GM12878 (cell line): ENCODE data around the gene MGLL. TPM values are rescaled to one million over a fixed set of nuclear protein-coding genes. Genes with fewer than 3 reads are reported as not detected.

Experiments
- ATAC-seq: fragments of 200-7000 bp; cut with Tn5 transposase; 3 replicates; pipeline ENCODE4 v1.9.1; 2020; ENCODE audit warnings: mild to moderate bottlenecking, moderate library complexity
- BruUV-seq: library from RNA; stranded (reverse); fragments of 400-500 nt; replicated peaks from 2 replicates; lab custom pipeline; 2021; lab: Mats Ljungman, UMichigan
- CTCF ChIA-PET: fragments of 300-600 bp; sonication (Branson Sonifier 250); formaldehyde crosslinking; extraction: SDS; loops from one replicate; lab custom pipeline; 2021; ENCODE audit warnings: inconsistent platforms; lab: Yijun Ruan, JAX
- POLR2A ChIA-PET: fragments of 350-600 bp; formaldehyde crosslinking; extraction: SDS; loops from one replicate; lab custom pipeline; 2021; ENCODE audit warnings: inconsistent platforms; lab: Charles Lee
- RAD21 ChIA-PET: fragments of 300-600 bp; sonication (Branson Sonifier 250); formaldehyde crosslinking; loops from one replicate; lab custom pipeline; 2023; ENCODE audit warnings: antibody characterized with exemption; ENCODE audit not compliant: unreplicated experiment; lab: Charles Lee
- SMC1A ChIA-PET: fragments of 300-600 bp; sonication (Branson Sonifier 250); formaldehyde crosslinking; loops from one replicate; lab custom pipeline; 2023; ENCODE audit not compliant: unreplicated experiment, uncharacterized antibody; lab: Charles Lee
- DNase-seq: peaks from one replicate; pipeline ENCODE4 v3.0.0-alpha.2; 2011; ENCODE audit warnings: low read depth, low spot score
- FAIRE-seq: peaks from 3 replicates; lab custom pipeline; 2011; peaks lifted over from hg19 to GRCh38; lab: Jason Lieb, UNC
- H2AFZ ChIP-seq: 2 replicates; pipeline ENCODE4 v1.6.0; 2011; ENCODE audit warnings: low read depth, low read length, control low read depth; ENCODE audit not compliant: control insufficient read depth
- H3K27ac ChIP-seq: 2 replicates; pipeline ENCODE4 v1.5.1; 2011; ENCODE audit warnings: control low read depth; ENCODE audit not compliant: control insufficient read depth, insufficient read depth
- H3K27me3 ChIP-seq, 2 experiments: replicated peaks in 1 of 2; 2 replicates each; pipeline versions ENCODE4 v1.6.0 to v1.6.1; 2011; ENCODE audit warnings: low read length in 1 of 2; ENCODE audit not compliant: control insufficient read depth in 2 of 2, insufficient read depth in 2 of 2
- H3K36me3 ChIP-seq, 2 experiments: 2 replicates each; pipeline ENCODE4 v1.5.1; 2011; ENCODE audit warnings: low read length in 1 of 2; ENCODE audit not compliant: control insufficient read depth in 2 of 2, insufficient read depth in 2 of 2
- H3K4me1 ChIP-seq: 2 replicates; pipeline ENCODE4 v1.6.1; 2011; ENCODE audit warnings: mild to moderate bottlenecking, low read length, moderate library complexity, mixed read lengths; ENCODE audit not compliant: control insufficient read depth, insufficient read depth
- H3K4me2 ChIP-seq: 2 replicates; pipeline ENCODE4 v1.6.0; 2011; ENCODE audit warnings: control low read depth; ENCODE audit not compliant: control insufficient read depth, insufficient read depth
- H3K4me3 ChIP-seq: fragments of 200-600 bp; sonication (generic); 2 replicates; pipeline ENCODE4 v1.5.1; 2016
- H3K79me2 ChIP-seq: 2 replicates; pipeline ENCODE4 v1.6.0; 2011; ENCODE audit warnings: low read length; ENCODE audit not compliant: control insufficient read depth, insufficient read depth
- H3K9ac ChIP-seq: 2 replicates; pipeline ENCODE4 v1.8.0; 2011; ENCODE audit warnings: low read length, control low read depth, mixed read lengths; ENCODE audit not compliant: control insufficient read depth, insufficient read depth
- H3K9me3 ChIP-seq: replicated peaks from 3 replicates; pipeline ENCODE4 v1.5.1; 2011; ENCODE audit warnings: mild to moderate bottlenecking, low read length; ENCODE audit not compliant: control insufficient read depth, insufficient read depth
- H4K20me1 ChIP-seq: 2 replicates; pipeline ENCODE4 v1.6.0; 2011; ENCODE audit not compliant: control insufficient read depth, insufficient read depth
- BCLAF1 ChIP-seq: fragments of 450-650 bp; IDR thresholded peaks from 2 replicates; pipeline ENCODE4 v1.6.1; 2017; ENCODE audit warnings: antibody characterized with exemption, mild to moderate bottlenecking, moderate library complexity
- BRCA1 ChIP-seq: IDR thresholded peaks from 2 replicates; pipeline ENCODE4 v1.6.1; 2011; ENCODE audit warnings: low read depth, low read length, improper control_type of control experiment
- HDAC6 ChIP-seq: fragments of 200-600 bp; sonication (generic); IDR thresholded peaks from one replicate; pipeline ENCODE4 v1.8.0; 2017; ENCODE audit warnings: antibody characterized with exemption; ENCODE audit not compliant: unreplicated experiment
- LARP7 ChIP-seq: fragments of 450-650 bp; IDR thresholded peaks from 2 replicates; pipeline ENCODE4 v1.6.1; 2017; ENCODE audit warnings: mild to moderate bottlenecking
- MXI1 ChIP-seq: fragments of 150-350 bp; IDR thresholded peaks from 2 replicates; pipeline ENCODE4 v1.6.1; 2011; ENCODE audit warnings: low read depth, mild to moderate bottlenecking, inconsistent platforms, low read length, improper control_type of control experiment
- PAX8 ChIP-seq: fragments of 450-650 bp; IDR thresholded peaks from 2 replicates; pipeline ENCODE4 v1.6.1; 2017; ENCODE audit warnings: mild to moderate bottlenecking, moderate library complexity
- POLR2AphosphoS5 ChIP-seq: IDR thresholded peaks from 2 replicates; pipeline ENCODE4 v1.6.1; 2011; ENCODE audit warnings: mild to moderate bottlenecking, low read length, inconsistent platforms
- RAD51 ChIP-seq: fragments of 450-650 bp; IDR thresholded peaks from 2 replicates; pipeline ENCODE4 v1.6.1; 2016; ENCODE audit warnings: moderate library complexity, mild to moderate bottlenecking, inconsistent platforms
- REST ChIP-seq: IDR thresholded peaks from 2 replicates; pipeline ENCODE4 v1.6.1; 2012; ENCODE audit warnings: mild to moderate bottlenecking, low read depth, low read length
- SMAD5 ChIP-seq: IDR thresholded peaks from 2 replicates; pipeline ENCODE4 v1.6.1; 2016; ENCODE audit warnings: antibody characterized with exemption, low read depth
- SUPT20H ChIP-seq: IDR thresholded peaks from 2 replicates; pipeline ENCODE4 v1.6.1; 2011; ENCODE audit warnings: low read depth, mild to moderate bottlenecking, low read length, moderate library complexity, borderline replicate concordance; ENCODE audit not compliant: control insufficient read depth
- ZBTB40 ChIP-seq: fragments of 450-650 bp; IDR thresholded peaks from 2 replicates; pipeline ENCODE4 v1.6.1; 2016; ENCODE audit warnings: mild to moderate bottlenecking, moderate library complexity, borderline replicate concordance
- ZNF24 ChIP-seq: fragments of 450-650 bp; IDR thresholded peaks from 2 replicates; pipeline ENCODE4 v1.6.1; 2017; ENCODE audit warnings: antibody characterized with exemption, mild to moderate bottlenecking
- ZNF384 ChIP-seq: IDR thresholded peaks from 2 replicates; pipeline ENCODE4 v1.6.1; 2012; ENCODE audit warnings: low read depth, mild to moderate bottlenecking, low read length, improper control_type of control experiment, borderline replicate concordance
- WGBS: methylation state at CpG from one replicate; pipeline ENCODE4 v1.1.6; 2016; ENCODE audit warnings: low lambda C conversion rate; ENCODE audit not compliant: insufficient replicate concordance, insufficient coverage; ENCODE audit errors: missing lambda C conversion rate; 5-methylcytosine and 5-hydroxymethylcytosine counted together
- in situ Hi-C: fragments of 300-500 bp; cut with MboI; formaldehyde crosslinking; loops from 9 replicates; pipeline ENCODE4 v1.14.3; 2018; ENCODE audit warnings: mixed read lengths
- intact Hi-C: fragments of 100-400 bp; cut with micrococcal nuclease; formaldehyde crosslinking; loops from one replicate; pipeline ENCODE4 v1.14.2; 2022; ENCODE audit not compliant: unreplicated experiment
- polyA plus RNA-seq, 11 experiments: library from polyadenylated mRNA; depleted of rRNA in 4 of 11; unstranded in 6 of 11; stranded (reverse) in 5 of 11; fragments of >200 nt; fragmentation: Nextera tagmentation in 4 of 11; fragmentation: Illumina TruSeq in 1 of 11; extraction: Ambion mirVana in 4 of 11; extraction: Trizol in 1 of 11; gene quantifications; 1 replicate in 1 of 11; 2 replicates in 10 of 11; pipeline versions ENCODE4 v1.2.1 to v1.2.3, GENCODE V29; 2011 to 2016; ENCODE audit warnings: inconsistent platforms in 2 of 11, missing spikeins in 2 of 11, low read depth in 1 of 11
- total RNA-seq, 4 experiments: library from RNA; depleted of rRNA in 3 of 4; stranded (reverse); fragments of >200 nt in 3 of 4; fragmentation: Illumina TruSeq in 1 of 4; extraction: Trizol in 1 of 4; gene quantifications; 2 replicates each; pipeline versions ENCODE4 v1.2.1 to v1.2.3, GENCODE V29; 2013 to 2021

MGLL gene
- total and polyA plus RNA-seq, 10 of the 15 experiments (the other 5 are each of a cell fraction or from before 2014, with no cell fraction given): 44.9 to 177 (median 72.9) TPM

- FAIRE-seq (no peak), ATAC-seq (no peak), DNase-seq (no peak)
- ChIA-PET POLR2A (no interaction called here), CTCF (interaction anchor here (1.0 to 1.3 kb wide), 3 partner anchors 8 to 47 kb away, joined by 3 to 4 read pairs (median 4); no protein-coding TSS in a partner anchor), SMC1A (interaction anchor here (0.7 to 1.2 kb wide), 3 partner anchors 8 to 70 kb away, joined by 3 to 4 read pairs (median 3); no protein-coding TSS in a partner anchor), RAD21 (no interaction called here)
- Histone ChIP-seq H3K9ac (no peak overlapping the region), H3K36me3 (peaks cover 6 to 19% of the 10 kb centered on the region in 2 experiments; a peak in 3 of 4 replicates), H3K4me3 (no peak overlapping the region), H3K4me1 (peaks cover 13% of the 10 kb centered on the region), H2AFZ (no peak overlapping the region), H3K9me3 (no peaks in the 10 kb centered on the region), H3K79me2 (peaks cover 10% of the 10 kb centered on the region; the same call in 1 of the 2 replicates), H4K20me1 (no peaks in the 10 kb centered on the region), H3K27me3 (no peaks in the 10 kb centered on the region), H3K27ac (no peak overlapping the region), H3K4me2 (no peak overlapping the region)
- WGBS: 89% methylated on average over 11 of the region's 11 CpGs
- intact Hi-C loops: no loop called here
- BruUV-seq: no TSS peak
- in situ Hi-C loops: no loop called here
- no peak for TF ChIP-seq ZNF24
- TF ChIP-seq ZBTB40: no peak
- TF ChIP-seq MXI1: no peak
- TF ChIP-seq LARP7: no peak
- no peak for TF ChIP-seq ZNF384
- no peak for TF ChIP-seq RAD51
- no peak for TF ChIP-seq BCLAF1
- TF ChIP-seq POLR2AphosphoS5: no peak
- no peak for TF ChIP-seq SUPT20H
- no peak for TF ChIP-seq PAX8
- no peak for TF ChIP-seq SMAD5
- no peak for TF ChIP-seq BRCA1
- TF ChIP-seq HDAC6: no peak
- TF ChIP-seq REST: no peak
These were observed 78.0 kb downstream of the MGLL start for GRCh38 chr3:127744253-127744815.
